ENCODE data around the gene ABCA1.
"Not testable (repeated sequence)": the region's sequence is repeated elsewhere in the genome, so short reads cannot be mapped to it uniquely, and the experiment has no call there.

Gene ABCA1

GRCh38 chr9:104869811-104870210 lies 58.1 kb downstream of the ABCA1 start:
- DNase-seq (ENCODE audit: low read depth in 2 of 2) = no peak

- no peak for DNase-seq (ENCODE audit: low read depth in 2 of 2)
Observed at GRCh38 chr9:104868687-104869404, 59.1 kb downstream of the ABCA1 start.

GRCh38 chr9:104868303-104868686 lies 59.7 kb downstream of the ABCA1 start:
- no peak for DNase-seq (ENCODE audit: low read depth in 2 of 2)

- no peak for DNase-seq (ENCODE audit: low read depth in 2 of 2)
Observed at GRCh38 chr9:104866191-104866590, 61.8 kb downstream of the ABCA1 start.

GRCh38 chr9:104864675-104865104 lies 63.3 kb downstream of the ABCA1 start:
- DNase-seq (ENCODE audit: low read depth in 2 of 2) = no peak

DNA sequence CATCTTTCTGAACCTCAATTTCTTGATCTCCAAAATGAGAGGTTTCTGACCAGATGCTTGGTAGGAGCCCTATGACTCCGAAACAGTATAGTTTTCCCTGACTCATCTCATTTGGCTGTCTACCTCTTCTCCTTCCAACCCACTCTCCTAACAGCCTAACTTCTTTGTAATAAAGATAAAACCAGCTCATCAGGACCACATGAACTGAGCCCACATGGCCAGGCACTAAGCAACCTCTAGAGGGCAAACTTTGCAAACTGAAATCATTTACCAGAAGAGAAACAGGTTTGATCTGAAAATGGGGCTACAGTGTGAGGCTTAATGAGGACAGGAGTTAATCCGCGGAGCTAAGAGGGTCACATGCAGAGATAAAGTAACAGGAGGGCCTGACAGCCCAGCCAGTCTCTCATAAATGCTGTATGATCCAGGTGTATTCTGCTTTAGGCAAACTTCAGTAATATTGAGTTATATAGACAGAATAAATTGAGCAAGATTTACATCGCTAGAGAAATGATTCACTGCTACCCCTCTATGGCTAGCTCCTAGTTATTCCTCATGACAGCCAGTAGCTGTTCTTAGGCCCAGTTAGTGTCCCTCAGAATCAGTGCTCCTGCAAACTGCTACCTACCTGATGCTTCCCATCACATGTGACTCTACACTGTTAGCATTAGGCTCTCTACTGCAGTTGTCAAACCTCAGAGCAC lies 64.6 kb downstream of the ABCA1 start:
- DNase-seq (ENCODE audit: low read depth in 2 of 2) = peak; percentile 13 to 17

GRCh38 chr9:104861397-104861796 lies 66.6 kb downstream of the ABCA1 start:
- no peak for DNase-seq (ENCODE audit: low read depth in 2 of 2)

DNA sequence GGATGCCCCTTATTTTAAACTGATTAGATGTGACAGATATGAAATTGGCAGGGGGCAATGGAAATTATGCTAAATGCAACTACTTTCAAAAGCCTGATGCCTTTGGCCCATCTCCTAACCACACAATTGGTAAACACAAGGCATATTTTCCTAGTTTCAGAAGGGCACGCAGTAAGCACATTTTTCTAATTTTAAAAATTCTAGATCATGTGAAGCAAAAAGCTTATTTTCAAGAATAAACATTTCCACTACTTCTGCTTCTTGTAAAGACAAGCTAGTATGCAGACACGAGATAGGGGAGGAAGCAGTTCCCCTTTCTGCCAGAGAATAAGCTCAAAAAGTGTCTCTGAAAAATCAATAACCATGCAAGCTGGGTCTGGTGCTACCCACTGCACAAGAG lies 67.7 kb downstream of the ABCA1 start:
- DNase-seq (ENCODE audit: low read depth in 2 of 2) = no peak

GRCh38 chr9:104858846-104859245 lies 69.1 kb downstream of the ABCA1 start:
- DNase-seq (ENCODE audit: low read depth in 2 of 2) = no peak

GRCh38 chr9:104858271-104858670 lies 69.7 kb downstream of the ABCA1 start:
- DNase-seq (ENCODE audit: low read depth in 2 of 2) = no peak

- no peak for DNase-seq (ENCODE audit: low read depth in 2 of 2)
Observed at GRCh38 chr9:104856413-104856941, 71.5 kb downstream of the ABCA1 start.

DNA sequence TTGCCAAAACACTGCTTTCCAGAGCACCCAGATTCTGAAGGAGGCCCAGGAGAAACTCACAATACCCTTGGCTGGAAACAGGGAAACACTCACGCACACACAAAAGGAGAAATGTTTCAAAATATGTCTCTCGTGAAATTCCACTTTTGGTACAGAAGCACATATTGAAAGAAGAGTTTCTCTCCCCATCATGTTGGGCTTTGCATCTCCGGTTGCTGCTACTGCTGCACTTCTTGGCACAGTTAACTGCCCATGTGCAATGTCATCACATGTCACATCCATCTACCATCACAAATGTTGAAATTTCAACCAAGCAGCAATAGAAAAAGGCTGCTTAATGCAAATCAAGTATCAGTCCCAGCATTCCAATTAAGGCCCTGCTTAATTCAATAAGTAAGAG lies 72.1 kb downstream of the ABCA1 start:
- no peak for DNase-seq (ENCODE audit: low read depth in 2 of 2)

DNA sequence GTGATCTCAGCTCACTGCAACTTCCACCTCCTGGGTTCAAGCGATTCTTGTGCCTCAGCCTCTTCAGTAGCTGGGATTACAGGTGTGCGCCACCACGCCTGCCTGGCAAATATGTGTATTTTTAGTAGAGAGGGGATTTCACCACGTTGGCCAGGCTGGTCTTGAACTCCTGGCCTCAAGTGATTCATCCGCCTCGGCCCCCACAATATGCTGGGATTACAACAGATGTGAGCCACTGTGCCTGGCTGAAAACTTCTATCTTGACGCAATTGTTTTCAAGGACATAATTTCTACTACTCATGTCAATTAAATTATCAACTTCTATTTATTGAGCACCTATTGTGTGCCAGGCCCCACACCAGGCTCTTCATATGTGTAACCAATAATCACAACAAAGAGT lies 72.7 kb downstream of the ABCA1 start:
- DNase-seq (ENCODE audit: low read depth in 2 of 2) = not testable (repeated sequence)

GRCh38 chr9:104854613-104855012 lies 73.3 kb downstream of the ABCA1 start:
- no peak for DNase-seq (ENCODE audit: low read depth in 2 of 2)

- DNase-seq (ENCODE audit: low read depth in 2 of 2) = no peak
Observed at GRCh38 chr9:104853683-104854082, 74.3 kb downstream of the ABCA1 start.

- no peak for DNase-seq (ENCODE audit: low read depth in 2 of 2)
Observed at GRCh38 chr9:104853159-104853558, 74.8 kb downstream of the ABCA1 start.

DNA sequence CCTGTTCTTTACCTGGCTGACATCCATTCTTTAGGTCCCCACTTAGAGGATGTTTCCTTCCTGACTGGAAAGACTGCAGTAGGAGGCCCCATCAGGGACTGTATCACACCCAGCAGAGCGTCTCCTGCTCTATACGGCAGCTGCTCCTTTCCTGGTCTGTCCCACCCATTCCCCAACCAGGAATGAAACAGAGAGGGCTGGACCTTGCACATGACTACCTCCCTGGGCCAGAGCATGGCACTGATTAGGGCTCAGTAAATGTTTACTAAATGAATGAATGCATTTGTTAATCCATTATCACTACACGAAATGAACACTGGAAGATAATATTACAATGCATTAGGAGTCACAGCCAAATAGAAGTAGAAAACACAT lies 76.4 kb downstream of the ABCA1 start:
- no peak for DNase-seq (ENCODE audit: low read depth in 2 of 2)

DNA sequence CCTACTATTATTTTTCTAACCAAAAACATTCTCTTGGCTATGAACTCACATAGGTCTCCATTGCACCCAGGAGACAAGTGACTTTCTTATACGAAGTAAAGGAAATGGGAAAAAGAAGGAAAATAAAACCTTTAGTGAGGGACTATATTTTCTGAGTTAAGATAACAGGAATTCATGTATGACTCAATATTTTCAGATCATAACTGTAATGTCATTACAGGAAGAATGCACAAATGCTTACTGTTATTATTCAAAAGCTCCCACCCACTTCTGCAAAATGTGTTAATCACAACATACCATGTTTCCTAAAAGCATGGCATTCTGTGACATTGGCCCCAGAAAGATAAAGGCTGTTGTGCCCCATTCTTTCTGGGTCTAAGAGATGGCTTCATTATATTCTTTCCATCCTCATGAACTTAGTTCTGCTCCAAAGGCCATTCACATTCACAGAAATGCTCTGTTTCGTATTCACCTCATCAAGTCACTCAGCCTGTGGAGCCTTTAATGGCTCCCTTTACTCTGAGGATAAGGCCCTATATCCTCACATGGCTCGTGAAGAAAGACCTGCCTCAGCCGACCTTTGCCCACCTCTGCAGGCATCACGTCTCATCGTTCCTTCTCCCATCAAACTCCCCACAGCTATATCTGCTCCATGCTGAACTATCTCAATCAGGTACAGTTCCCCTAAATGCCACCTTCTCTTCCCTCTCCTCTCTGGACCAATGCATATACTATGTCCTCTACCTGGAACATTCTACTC lies 77.0 kb downstream of the ABCA1 start:
- DNase-seq (ENCODE audit: low read depth in 2 of 2) = no peak

DNA sequence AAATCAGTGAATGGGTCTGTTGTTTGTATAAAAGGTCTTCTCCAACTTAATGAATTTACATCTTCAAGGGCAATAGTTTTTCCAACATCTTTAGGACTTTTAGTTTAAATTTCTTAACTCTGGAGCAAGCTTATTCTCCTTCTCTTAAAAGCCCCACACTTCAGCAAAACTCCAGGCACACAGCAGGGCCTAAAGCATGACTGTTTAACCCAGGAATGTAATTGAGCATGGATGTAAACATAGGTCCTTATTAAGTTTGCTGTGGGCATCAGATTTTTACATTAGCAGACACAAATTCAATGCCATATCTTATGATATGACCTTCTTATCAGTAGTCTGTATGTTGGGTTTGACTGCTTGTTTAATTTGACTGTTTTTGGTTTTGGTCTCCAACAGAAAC lies 78.9 kb downstream of the ABCA1 start:
- no peak for DNase-seq (ENCODE audit: low read depth in 2 of 2)

DNA sequence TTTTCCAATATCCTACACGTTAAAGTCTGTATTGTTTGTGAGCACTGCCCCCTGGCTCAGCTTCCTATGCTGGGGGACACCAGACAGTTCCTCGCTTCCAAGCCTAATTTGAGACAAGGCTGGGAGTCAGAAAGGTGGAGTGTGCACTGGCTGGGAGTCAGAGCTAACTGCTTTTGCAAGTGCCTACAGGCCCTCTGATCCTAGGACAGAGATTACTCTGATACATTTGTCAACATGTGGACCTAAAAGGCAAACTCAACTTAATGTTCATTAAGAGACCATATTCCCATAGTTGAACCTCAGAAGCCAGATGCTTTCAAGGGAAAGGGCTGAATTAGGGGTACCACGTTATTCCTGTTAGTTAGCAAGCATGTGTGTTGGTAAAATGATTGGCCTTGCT lies 83.2 kb downstream of the ABCA1 start:
- DNase-seq (ENCODE audit: low read depth in 2 of 2) = no peak

GRCh38 chr9:104843644-104844240 lies 84.2 kb downstream of the ABCA1 start:
- DNase-seq (ENCODE audit: low read depth in 2 of 2) = no peak

DNA sequence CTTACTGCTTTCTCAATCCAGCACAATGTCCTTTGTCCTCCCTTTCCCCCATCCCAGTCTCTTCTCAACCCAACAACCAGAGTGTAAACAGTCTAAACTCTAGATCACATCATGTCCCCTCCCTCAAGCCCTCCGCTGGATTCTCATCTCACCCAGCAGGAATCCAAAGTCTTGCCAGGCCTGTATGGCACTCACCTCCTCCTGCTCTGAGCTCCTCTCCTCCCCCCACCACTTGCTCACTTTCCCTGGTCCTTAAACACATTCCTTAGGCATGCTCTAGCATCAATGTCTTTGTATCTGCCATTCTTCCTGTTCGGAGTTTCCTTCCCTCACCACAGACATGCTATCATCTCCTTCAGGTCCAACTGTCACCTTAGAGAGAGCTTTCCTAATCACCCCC lies 85.3 kb downstream of the ABCA1 start:
- DNase-seq (ENCODE audit: low read depth in 2 of 2) = no peak

All from stimulated activated CD4-positive, alpha-beta T cell treated with anti-CD3 and anti-CD28 coated beads, Interleukin-15, amount 100 ng/mL, for 48 hours (primary cell).